NCI-H2196 (cell line): Measurements from ENCODE around the gene UBE2N.

Experiments
- DNase-seq: peaks from one replicate; lab custom pipeline; 2025; ENCODE audit not compliant: unreplicated experiment; lab: John Stamatoyannopoulos, UW

UBE2N gene, protein sequence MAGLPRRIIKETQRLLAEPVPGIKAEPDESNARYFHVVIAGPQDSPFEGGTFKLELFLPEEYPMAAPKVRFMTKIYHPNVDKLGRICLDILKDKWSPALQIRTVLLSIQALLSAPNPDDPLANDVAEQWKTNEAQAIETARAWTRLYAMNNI

DNA sequence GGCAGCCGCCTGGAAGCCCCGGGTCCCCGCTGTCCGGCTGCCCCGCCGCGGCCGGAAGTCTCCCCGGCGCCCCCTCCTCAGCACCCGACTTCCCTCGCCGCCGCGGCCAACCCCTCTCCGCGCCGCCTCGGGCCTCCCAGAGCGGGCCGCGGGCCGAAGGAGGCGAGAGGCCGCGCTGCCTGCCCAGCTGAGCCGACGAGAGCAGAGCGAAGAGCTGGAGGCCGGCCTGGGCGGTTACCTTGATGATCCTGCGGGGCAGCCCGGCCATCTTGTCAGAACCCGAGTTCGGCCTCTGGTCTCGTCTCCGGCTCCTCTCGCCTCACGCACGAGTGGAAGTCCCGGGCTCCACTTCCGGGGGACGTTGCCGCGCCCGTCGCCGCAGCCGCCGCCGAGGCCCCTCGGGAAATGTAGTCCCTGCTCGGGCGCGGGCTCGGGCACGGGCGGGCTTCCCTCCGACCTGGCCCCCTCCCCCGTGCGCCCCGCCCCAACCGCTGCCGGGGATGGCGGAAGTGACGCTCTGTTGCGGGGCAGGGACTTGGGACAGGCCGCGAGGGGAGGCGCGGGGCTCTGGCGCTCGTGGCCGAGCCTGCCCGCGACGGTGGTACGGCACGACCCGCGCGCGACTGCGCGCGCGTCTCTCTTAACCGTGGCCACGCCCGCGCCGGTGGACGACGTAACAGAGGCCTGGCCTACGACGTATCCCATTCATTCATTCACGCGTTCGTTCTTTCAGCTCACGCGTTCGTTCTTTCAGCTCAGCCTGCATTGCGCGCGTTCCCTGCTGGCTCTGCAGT lies at the start of gene UBE2N:
TSS of gene UBE2N (minus strand) at position 331 of the 794 bp plus-strand sequence. CDS start at position 268, 63 bp downstream.
- peak; percentile 95 for DNase-seq

DNA sequence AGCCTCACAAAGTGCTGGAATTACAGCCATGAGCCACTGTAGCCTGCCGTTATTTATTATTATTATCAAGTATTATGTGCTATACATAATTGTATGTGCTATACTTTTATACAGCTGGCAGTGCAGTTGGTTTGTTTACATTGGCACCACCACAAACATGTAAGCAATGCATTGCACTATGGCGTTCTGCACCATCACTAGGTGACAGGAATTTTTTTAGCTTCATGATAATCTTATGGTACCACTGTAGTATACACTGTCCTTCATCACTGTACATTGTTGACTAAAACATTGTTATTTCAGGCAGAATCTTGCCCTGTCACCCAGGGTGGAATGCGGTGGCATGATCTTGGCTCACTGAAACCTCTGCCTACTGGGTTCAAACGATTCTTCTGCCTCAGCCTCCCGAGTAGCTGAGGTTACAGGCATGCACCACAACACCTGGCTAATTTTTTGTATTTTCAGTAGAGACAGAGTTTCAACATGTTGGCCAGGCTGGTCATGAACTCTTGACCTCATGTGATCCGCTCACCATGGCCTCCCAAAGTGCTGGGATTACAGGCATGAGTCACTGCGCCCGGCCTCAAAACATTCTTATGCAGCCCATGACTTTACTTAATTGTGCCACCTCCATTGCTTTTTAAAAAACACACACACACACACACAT lies 42.7 kb upstream of the UBE2N start:
- DNase-seq = no peak

DNA sequence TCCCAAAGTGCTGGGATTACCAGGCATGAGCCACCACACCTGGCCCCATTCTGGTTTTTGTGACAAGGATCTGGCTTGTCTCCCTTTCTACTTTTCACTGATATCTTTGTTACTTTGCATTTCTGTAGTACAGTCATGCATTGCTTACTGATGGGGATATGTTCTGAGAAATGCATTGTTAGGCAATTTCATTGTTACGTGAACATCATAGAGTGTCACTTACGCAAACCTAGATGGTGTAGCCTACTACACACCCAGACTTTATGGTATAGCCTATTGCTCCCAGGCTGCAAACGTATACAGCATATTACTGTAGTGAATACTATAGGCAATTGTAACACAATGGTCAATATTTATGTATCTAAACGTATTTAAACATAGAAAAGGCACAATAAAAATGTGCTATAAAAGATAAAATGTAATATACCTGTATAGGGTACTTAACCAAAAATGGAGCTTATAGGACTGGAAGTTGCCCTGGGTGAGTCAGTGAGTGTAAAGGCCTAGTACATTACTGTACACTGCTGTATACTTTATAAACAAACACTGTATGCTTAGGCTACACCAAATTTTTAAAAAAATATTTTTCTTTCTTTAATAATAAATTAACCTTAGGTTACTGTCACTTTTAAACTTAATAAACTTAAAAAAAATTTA lies 41.5 kb upstream of the UBE2N start:
- no peak for DNase-seq

DNA sequence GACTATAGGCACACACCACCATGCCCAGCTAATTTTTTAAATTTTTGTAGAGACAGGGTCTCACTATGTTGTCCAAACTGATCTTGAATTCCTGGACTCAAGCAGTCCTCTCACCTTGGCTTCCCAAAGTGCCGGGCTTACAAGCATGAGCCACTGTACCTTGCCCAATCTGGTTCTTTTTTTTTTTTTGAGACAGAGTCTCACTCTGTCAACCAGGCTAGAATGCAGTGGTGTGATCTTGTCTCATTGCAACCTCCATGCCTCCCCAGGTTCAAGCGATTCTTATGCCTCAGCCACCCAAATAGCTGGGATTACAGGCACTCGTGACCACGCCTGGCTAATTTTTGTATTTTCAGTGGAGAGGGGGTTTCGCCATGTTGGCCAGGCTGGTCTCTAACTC lies 41.0 kb upstream of the UBE2N start:
- DNase-seq = no peak

DNA sequence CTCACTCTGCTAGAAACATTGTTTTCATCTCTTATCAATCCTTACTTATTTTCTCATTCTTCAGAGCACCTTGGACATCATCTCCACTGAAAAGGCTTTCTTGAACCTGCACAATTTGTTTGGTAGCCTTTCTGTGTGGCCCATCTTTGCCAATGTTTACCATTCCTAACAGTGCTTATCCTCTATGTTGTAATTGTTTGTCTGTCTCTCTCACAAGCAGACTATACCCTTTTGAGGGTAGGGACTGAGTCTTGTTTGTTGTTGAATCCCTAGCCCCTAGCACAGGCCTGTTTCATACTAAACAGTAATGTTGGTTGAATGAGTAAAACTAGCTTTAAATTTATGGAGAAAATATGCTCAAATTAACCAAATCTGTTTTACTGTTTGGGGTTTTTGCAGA lies 34.8 kb upstream of the UBE2N start:
- DNase-seq = no peak

DNA sequence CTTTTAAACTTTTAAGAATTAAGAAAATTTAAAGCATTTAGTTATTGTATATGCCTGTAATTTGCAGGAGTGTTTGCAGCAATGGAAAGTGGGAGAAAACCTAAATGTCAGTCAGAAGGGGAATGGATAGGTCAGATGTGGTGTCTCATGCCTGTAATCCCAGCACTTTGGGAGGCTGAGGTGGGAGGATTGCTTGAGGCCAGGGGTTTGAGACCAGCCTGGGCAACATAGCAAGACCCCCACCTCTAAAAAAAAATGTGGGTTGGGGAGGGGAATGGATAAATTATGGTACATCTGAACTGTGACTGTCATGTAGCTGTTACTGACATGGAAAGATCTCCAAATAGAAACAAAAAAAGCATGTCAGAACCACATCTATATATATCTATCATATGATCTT lies 27.6 kb upstream of the UBE2N start:
- DNase-seq = no peak

DNA sequence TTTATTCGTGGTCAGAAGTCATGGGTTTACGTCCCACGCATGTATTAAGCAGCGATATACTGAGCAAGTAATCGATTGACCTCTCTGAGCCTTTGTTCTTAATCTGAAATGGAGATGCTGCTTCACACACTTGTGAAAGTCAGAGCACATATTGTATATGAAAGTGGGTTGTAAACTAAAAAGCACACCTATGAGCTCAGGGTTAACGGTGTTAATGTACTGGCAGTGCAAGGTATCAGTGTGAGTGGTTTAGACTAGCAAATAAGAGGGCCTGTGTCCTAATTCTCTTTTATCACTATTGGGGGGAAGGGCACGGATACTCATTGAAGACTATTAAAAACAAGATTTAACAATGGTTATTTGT lies 26.2 kb upstream of the UBE2N start:
- DNase-seq = no peak

DNA sequence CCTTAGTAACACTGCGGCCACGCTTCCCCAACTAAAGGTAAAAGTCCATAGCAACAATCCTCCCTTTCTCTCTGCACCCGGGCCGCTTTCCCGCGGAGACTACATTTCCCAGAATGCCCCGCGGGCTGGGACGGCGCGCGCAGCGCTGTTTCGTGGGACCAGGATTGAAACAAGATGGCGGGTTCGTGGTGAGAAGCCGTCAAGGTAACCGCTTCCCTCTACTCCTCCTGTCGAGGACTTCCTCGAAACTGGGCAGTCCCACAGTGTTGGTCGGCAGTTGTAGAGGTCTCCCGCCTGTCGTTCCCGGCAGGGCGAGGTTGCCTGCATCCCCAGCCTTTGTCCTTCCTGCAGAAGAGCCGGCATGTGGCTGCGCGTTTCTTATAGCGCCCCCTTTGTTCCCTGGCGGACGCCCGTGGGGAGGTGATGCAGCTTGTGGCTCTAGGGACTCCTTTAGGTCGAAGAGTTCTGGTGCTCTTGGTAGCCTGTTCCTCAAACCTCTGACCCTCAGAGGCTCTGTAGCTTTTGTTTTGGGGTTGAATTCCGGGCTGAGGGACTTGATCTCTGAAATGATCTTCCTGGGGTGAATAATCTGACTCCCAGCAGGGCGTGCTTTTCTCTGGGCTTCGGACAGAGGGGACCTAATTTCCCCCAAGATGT lies 25.7 kb upstream of the UBE2N start, which contains the start of gene MRPL42:
TSS of gene MRPL42 (plus strand) at position 164 of the 657 bp plus-strand sequence. CDS start 1,772 bp downstream, outside the sequence.
- DNase-seq = peak; percentile 92

DNA sequence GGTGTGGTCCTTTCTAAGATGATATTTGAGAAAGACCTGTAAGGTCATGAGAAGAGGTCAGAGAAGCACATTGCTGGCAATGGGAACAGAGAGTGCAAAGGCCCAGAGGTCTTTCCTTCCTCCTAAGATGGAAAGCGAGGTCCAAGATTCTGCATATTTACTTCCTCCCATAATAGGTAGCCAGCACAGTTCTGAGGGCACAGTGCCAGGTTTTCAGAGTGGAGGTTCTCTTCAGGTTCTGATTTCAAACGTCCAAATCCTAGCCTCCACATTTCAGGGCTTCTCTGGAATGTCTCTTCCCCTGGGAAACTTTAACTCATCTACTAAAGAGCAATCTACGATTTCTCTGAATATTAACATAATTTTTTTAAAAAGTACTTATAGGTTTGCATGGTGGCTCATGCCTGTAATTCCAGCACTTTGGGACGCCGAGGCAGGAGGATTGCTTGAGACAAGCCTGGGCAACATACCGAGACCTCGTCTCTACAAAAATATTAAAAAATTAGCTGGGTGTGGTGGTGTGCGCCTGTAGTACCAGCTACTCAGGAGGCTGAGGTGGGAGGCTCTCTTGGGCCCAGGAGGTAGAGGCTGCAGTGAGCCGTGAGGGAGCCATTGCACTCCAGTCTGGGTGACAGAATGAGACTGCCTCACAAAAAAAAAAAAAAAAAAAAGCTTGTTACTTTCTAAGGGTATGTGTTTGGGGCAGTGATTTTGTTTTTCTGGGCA lies 25.0 kb upstream of the UBE2N start:
- no peak for DNase-seq

DNA sequence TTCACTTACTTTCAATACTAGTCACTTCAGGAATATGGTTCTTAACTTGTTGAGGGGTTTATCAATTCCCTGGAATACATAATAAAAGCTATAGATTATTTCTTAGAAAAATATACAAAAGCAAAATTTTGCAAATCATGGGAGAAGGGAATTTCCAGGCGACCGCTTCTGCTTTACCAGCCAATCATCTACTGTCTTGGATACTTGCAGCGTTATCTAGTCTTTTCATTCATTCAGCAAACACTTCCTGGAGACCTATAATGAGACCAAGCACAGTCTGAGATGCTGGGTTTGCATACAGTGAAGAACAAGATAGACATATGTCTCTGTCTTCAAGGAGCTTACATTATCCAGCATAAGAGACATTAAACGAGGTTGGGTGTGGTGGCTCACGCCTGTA lies 24.1 kb upstream of the UBE2N start:
- no peak for DNase-seq

DNA sequence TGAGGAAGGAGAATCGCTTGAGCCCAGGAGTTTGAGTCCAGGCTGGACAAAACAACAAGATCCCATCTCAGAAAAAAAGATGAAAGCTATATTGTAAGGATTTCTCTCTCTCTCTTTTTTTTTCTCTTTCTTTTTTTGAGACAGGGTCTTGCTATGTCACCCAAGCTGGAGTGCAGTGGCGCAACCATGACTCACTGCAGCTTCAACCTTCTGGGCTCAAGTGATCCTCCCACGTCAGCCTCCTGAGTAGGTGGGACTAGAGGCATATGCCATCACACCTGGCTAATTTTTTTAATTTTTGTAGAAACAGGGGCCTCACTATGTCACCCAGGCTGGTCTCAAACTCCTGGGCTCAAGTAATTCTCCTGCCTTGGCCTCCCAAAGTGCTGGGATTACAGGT lies 19.8 kb upstream of the UBE2N start:
- DNase-seq = no peak

DNA sequence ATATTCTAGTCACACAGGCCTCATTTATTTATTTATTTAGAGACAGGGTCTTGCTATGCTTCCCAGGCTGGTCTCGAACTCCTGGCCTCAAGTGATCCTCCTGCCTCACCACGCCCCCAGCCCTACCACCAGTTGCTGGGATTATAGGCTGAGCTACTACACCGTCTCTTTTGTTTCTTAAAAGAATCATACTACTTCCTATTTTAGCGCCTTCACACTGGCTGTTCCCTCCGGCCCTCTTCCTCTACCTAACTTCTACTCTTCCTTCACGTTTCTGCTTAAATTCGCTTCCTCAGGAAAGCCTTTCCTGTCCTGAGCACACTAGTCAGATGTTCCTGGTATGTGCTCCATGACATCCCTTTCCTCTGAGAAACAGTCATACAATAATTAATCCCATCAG lies 19.2 kb upstream of the UBE2N start:
- DNase-seq = no peak

DNA sequence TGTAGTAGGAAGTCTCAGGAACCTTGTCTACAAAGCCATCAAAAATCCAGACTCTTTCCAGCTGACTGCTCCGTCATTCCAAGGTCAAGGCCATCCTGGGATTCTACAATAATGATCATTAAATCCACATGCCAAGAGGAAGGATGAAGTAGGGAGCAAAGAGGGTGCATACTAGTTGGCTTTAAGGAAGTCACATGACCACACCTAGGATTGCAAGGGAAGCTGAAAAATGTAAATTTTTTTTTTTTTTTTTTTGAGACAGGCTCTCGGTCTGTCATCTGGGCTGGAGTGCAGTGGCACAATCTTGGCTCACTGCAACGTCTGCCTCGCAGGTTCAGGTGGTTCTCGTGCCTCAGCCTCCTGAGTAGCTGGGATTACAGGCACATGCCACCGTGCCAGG lies 18.3 kb upstream of the UBE2N start:
- no peak for DNase-seq

DNA sequence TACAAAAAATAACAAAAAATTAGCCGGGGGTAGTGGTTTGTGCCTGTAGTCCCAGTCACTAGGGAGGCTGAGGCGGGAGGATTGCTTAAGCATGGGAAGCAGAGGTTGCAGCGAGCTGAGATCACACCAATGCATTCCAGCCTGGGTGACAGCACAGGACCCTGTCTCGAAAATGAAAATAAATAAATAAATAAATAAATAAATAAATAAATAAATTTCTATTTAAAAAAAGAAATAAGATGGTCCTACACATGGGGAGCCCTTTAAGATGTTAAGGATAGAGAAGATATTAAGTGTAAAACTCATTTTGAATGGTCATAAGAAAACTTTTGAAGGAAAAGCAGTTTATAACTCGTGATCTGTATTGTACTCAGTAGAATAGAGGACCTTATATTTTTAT lies 17.4 kb upstream of the UBE2N start:
- DNase-seq = no peak

DNA sequence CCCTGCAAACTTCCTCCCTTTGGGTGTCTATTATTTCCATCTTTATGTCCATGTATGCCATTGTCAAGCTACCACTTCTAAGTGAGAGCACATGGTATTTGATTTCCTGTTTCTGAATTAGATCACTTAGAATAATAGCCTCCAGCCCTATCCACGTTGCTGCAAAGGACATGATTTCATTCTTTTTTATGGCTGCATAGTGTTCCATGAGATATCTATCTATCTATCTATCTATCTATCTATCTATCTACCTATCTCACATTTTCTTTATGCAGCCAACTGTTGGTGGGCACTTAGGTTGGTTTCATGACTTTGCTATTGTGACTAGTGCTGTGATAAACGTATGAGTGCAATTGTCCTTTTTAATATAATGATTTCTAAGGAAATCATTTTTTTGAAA lies 14.3 kb upstream of the UBE2N start:
- DNase-seq = no peak

DNA sequence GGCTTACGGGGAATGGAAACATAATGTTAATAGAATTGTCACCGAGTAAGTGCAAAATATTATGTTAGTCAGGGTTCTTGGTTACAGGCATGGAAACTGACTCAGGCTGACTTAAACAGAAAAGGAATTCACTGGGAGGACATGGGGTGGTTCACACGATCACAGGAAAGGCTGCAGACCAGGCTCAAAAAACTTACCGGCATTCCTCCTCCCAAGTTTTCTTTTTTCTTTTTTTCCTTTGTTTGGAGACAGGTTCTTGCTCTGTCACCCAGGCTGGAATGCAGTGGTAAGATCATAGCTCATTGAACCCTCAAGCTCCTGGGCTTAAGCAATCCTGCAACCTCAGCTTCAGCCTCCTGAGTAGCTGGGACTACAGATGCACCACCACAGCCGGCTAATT lies 11.9 kb upstream of the UBE2N start:
- no peak for DNase-seq

DNA sequence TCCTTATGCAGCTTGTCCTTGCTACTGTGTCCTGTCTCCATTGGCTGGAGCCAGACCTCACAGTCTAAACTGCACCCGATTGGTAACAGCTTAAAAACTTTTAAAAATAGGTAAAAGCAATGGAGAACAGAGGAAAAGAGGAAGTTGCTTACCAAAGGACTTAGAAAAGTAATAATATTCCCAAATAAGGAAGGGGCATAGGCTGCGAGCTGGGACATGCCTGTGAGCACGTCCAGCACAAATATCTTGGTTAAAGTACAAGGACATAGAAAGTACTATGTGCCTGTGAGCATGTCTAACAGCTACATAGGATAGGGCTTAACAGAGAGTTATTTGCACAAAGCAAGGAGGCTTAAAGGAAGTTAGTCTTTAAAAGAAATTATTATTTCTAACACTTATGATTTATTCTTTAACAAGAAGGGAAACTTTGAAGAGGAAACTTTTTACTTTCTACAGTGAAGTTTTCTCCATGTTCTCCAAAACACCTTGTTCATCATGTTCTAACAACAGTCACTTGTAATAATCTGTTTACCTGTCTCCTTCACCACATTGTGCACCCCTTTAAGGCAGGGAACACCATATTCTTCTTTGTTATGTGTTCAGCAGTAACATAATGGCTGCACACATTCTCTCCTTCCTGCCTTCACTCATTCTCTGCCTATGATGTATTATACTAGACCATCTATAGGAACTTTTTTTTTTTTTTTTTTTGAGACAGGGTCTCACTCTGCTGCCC lies 9.8 kb upstream of the UBE2N start:
- no peak for DNase-seq

DNA sequence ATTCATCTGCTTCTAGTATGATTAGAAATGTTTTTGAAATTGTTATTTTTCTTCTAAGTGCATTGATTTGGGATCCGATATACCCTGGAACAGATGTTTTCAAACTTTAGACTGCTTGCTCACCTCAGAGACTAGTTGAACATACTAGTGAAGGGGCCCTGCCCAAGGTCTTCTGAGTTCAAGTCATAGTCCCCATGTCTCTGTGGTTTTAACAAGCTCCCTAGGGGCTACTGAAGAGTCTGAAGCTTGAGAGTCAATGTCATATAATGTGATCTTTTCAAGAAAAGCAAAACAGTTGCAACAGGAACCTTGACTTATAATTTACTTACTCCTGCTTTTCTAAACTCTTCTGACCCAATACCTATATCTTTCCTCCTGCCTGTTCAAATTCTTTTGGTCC lies 7.5 kb upstream of the UBE2N start:
- no peak for DNase-seq

DNA sequence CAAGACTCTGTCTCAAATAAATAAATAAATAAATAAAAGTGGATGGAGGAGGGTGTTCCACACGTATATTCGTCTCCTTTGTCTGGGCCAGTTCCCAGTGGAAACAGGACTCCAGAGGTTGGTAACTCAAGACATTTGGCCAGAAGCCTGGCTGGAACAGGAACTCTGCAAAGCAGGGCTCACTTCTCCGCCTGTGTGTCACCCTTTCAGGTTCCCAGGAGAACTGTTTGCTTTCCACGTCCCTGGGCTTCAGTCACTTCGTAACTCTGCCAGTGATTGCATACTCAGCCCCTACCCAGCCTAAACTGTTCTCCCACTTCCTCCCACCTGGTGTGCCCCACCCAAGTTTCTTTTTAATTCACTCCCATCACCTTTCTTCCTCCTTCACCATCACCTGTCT lies 7.0 kb upstream of the UBE2N start:
- DNase-seq = peak; percentile 9
